Activated CD4-positive, alpha-beta T cell treated with anti-CD3 and anti-CD28 coated beads for 36 hours (primary cell): ENCODE data around the gene SMIM33. TPM values are rescaled to one million over a fixed set of nuclear protein-coding genes. Genes with fewer than 3 reads are reported as not detected.
"Not testable (repeated sequence)": the region's sequence is repeated elsewhere in the genome, so short reads cannot be mapped to it uniquely, and the experiment has no call there.

Experiments used
- ATAC-seq: fragments of 200-7000 bp; cut with Tn5 transposase; one replicate; pipeline ENCODE4 v1.10.0; 2021; ENCODE audit warnings: mild to moderate bottlenecking, moderate library complexity
- CTCF ChIA-PET: fragments of 350-600 bp; sonication (Branson Sonifier 250); formaldehyde crosslinking; loops from one replicate; lab custom pipeline; 2021; ENCODE audit warnings: antibody characterized with exemption; lab: Charles Lee
- POLR2A ChIA-PET: fragments of 350-600 bp; sonication (Branson Sonifier 250); formaldehyde crosslinking; loops from one replicate; lab custom pipeline; 2021; ENCODE audit warnings: antibody characterized with exemption, inconsistent platforms; lab: Charles Lee
- DNase-seq: peaks from one replicate; pipeline ENCODE4 v3.0.0-alpha.2; 2020
- H3K27ac Mint-ChIP-seq: one replicate; pipeline ENCODE4 v1.8.0; 2021; ENCODE audit warnings: mixed read lengths
- H3K27me3 Mint-ChIP-seq: one replicate; pipeline ENCODE4 v1.8.0; 2021; ENCODE audit warnings: mixed read lengths
- H3K36me3 Mint-ChIP-seq: one replicate; pipeline ENCODE4 v1.8.0; 2021; ENCODE audit warnings: low read depth, mixed read lengths
- H3K4me1 Mint-ChIP-seq: one replicate; pipeline ENCODE4 v1.8.0; 2021; ENCODE audit warnings: mixed read lengths
- H3K4me3 Mint-ChIP-seq: one replicate; pipeline ENCODE4 v1.8.0; 2021; ENCODE audit warnings: mild to moderate bottlenecking, moderate library complexity, mixed read lengths
- H3K9me3 Mint-ChIP-seq: one replicate; pipeline ENCODE4 v1.8.0; 2021; ENCODE audit warnings: low read depth, mixed read lengths
- intact Hi-C, 2 experiments: fragments of 100-400 bp; cut with DNase I in 1 of 2; cut with micrococcal nuclease in 1 of 2; formaldehyde crosslinking; loops; one replicate each; pipeline versions ENCODE4 v1.14.2 to v1.15.1; 2022 to 2024; cut with DNase I, micrococcal nuclease
- total RNA-seq, 2 experiments: library from RNA; stranded (reverse); gene quantifications; one replicate each; pipeline ENCODE4 v1.2.3, GENCODE V29; 2021

Gene SMIM33
- total RNA-seq, 2 experiments from 2014 or later = 0.46 to 0.50 TPM

DNA sequence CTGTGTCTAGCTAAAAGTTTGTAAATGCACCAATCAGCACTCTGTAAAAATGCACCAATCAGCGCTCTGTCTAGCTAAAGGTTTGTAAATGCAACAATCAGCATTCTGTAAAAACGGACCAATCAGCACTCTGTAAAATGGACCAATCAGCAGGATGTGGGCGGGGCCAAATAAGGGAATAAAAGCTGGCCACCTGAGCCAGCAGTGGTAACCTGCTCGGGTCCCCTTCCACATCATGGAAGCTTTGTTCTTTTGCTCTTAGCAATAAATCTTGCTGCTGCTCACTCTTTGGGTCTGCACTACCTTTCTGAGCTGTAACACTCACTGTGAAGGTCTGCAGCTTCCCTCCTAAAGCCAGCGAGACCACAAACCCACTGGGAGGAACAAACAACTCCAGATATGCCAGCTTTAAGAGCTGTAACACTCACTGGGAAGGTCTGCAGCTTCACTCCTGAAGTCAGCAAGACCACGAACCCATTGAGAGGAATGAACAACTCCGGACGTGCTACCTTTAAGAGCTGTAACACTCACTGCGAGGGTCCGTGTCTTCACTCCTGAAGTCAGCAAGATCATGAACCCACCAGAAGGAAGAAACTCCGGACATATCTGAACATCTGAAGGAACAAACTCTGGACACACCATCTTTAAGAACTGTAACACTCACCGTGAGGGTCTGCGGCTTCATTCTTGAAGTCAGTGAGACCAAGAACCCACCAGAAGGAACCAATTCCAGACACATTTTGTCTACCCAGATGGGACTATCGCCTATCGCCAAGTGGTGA is 32.4 kb downstream of the SMIM33 start:
- DNase-seq, H3K36me3 Mint-ChIP-seq, H3K27me3 Mint-ChIP-seq, POLR2A ChIA-PET, H3K27ac Mint-ChIP-seq, ATAC-seq, H3K4me1 Mint-ChIP-seq, H3K9me3 Mint-ChIP-seq, intact Hi-C loops, H3K4me3 Mint-ChIP-seq: not testable (repeated sequence)
- CTCF ChIA-PET = interaction anchor here (0.6 to 1.5 kb wide), 4 partner anchors 9 to 81 kb away, joined by 3 to 5 read pairs (median 4); partner anchors contain the start of gene STING1

- not testable (repeated sequence) for H3K36me3 Mint-ChIP-seq
Observed at GRCh38 chr5:139503879-139504278, 33.1 kb downstream of the SMIM33 start.

DNA sequence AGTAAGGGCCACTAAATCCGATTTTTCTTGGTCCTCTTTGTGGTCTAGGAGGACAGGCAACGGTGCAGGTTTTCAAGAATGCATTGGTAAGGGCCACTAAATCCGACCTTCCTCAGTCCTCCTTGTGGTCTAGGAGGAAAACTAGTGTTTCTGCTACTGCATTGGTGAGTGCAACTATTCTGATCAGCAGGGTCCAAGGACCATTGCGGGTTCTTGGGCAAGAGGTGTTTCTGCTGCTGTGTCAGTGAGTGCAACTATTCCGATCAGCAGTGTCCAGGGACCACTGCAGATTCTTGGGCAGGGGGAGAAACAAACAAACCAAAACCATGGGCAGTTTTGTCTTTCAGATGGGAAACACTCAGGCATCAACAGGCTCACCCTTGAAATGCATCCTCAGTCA is 33.9 kb downstream of the SMIM33 start:
- ChIA-PET POLR2A (interaction anchor here (0.7 kb wide), 1 partner anchor 10 kb away, joined by 3 read pairs; no protein-coding TSS in a partner anchor), CTCF (interaction anchor here (0.6 to 1.8 kb wide), 5 partner anchors 9 to 82 kb away, joined by 3 to 5 read pairs (median 3); partner anchors contain the start of gene STING1)
- intact Hi-C loops, H3K36me3 Mint-ChIP-seq, H3K27ac Mint-ChIP-seq, H3K4me3 Mint-ChIP-seq, H3K27me3 Mint-ChIP-seq, H3K9me3 Mint-ChIP-seq, H3K4me1 Mint-ChIP-seq, ATAC-seq, DNase-seq: not testable (repeated sequence)

More at GRCh38 chr5:139503879-139504278, 33.1 kb downstream of the SMIM33 start:
- H3K27me3 Mint-ChIP-seq, H3K9me3 Mint-ChIP-seq, H3K27ac Mint-ChIP-seq, DNase-seq, POLR2A ChIA-PET, H3K4me3 Mint-ChIP-seq, H3K4me1 Mint-ChIP-seq, intact Hi-C loops, ATAC-seq: not testable (repeated sequence)
- CTCF ChIA-PET = interaction anchor here (0.6 to 0.7 kb wide), 2 partner anchors 25 to 59 kb away, joined by 3 read pairs; no protein-coding TSS in a partner anchor

- Mint-ChIP-seq H3K36me3 (no peaks in the 10 kb centered on the region), H3K27me3 (no peaks in the 10 kb centered on the region), H3K4me3 (no peak overlapping the region), H3K27ac (peak overlapping the region; percentile 16), H3K9me3 (peaks cover 3% of the 10 kb centered on the region), H3K4me1 (peaks cover 55% of the 10 kb centered on the region)
- DNase-seq (peak; percentile 15), ATAC-seq (no peak)
- CTCF ChIA-PET = interaction anchor here (0.6 to 10.6 kb wide), 24 partner anchors 14 to 222 kb away, joined by 3 to 254 read pairs (median 4); partner anchors contain the start of genes SMIM33 and STING1
- POLR2A ChIA-PET = interaction anchor here (1.1 to 2.4 kb wide), 4 partner anchors 31 to 90 kb away, joined by 3 to 9 read pairs (median 6); partner anchors contain the start of gene STING1
- intact Hi-C loops = loop anchor here (1.0 to 5.0 kb wide), 7 partner anchors 30 to 221 kb away; partner anchors contain the start of genes STING1 (in 2 of the 2), DNAJC18 (in 1 of the 2) and MATR3 (in 1 of the 2)
Observed at GRCh38 chr5:139512786-139513390, 42.1 kb downstream of the SMIM33 start.

DNA sequence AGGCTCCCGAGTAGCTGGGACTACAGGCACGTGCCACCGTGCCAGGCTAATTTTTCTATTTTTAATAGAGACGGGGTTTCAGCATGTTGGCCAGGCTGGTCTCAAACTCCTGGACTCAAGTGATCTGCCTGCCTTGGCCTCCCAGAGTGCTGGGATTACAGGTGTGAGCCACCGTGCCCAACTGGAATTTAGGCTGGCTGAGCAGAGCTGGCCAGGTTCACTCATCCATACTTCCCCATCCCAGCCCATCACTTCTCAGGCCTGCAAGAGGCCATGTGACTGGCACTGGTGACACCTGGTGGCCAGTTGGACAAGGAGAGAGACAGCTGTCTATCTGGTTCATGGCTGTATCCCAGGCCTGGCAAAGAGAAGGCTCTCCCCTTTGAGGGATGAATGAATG is 42.6 kb downstream of the SMIM33 start:
- peak overlapping the region; percentile 22 for H3K27ac Mint-ChIP-seq
- not testable (repeated sequence) for H3K27me3 Mint-ChIP-seq, H3K9me3 Mint-ChIP-seq, H3K4me3 Mint-ChIP-seq, H3K36me3 Mint-ChIP-seq
- ATAC-seq (peak; percentile 65), DNase-seq (peak; percentile 89)
- peaks cover 58% of the 10 kb centered on the region for H3K4me1 Mint-ChIP-seq
- ChIA-PET CTCF (interaction anchor here (0.6 to 10.6 kb wide), 29 partner anchors 14 to 222 kb away, joined by 3 to 254 read pairs (median 4); partner anchors contain the start of genes SMIM33 and STING1), POLR2A (interaction anchor here (2.2 to 2.4 kb wide), 2 partner anchors 31 to 91 kb away, joined by 8 to 9 read pairs; partner anchors contain the start of gene STING1)
- intact Hi-C loops = loop anchor here (1.0 to 5.0 kb wide), 6 partner anchors 31 to 221 kb away; partner anchors contain the start of genes STING1 (in 2 of the 2) and MATR3 (in 1 of the 2)

DNA sequence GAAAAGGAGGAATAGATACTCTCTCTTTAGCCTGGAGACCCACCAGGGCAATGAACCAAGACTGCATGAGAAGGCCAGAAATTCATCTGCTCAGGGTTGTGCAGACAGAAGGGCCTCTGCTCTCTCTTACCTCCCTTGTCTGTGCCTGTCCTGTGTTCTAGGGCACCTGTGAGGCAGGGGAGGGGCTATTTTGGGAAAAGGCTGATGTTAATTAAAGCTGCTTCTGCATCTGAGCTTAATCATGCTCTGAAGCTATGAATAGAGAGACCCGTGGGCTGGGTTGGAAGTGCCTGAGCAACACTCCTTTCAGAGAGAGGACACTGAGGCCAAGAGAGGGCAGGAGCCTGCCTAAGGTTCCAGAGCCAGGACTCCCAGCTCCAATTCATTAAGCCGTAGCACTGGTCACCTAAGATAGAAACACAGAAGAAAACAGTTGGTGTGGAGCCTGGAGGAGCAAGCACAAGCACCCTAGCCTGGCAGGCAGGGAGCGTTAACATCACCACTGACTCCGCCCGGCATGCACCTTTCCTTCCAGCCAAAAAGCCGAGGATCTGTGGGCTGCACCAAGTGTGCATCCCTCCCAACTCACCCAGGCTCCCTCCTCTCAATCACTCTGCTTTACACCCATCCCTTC is 43.2 kb downstream of the SMIM33 start:
- H3K4me1 Mint-ChIP-seq = peaks cover 60% of the 10 kb centered on the region
- ChIA-PET CTCF (interaction anchor here (0.6 to 10.6 kb wide), 24 partner anchors 17 to 1044 kb away, joined by 3 to 254 read pairs (median 4); partner anchors contain the start of genes CXXC5 and STING1), POLR2A (interaction anchor here (2.2 to 2.4 kb wide), 2 partner anchors 32 to 91 kb away, joined by 8 to 9 read pairs; partner anchors contain the start of gene STING1)
- DNase-seq (peak; percentile 15), ATAC-seq (peak; percentile 2)
- H3K36me3 Mint-ChIP-seq = no peaks in the 10 kb centered on the region
- H3K9me3 Mint-ChIP-seq = peaks cover 3% of the 10 kb centered on the region
- H3K4me3 Mint-ChIP-seq = no peak overlapping the region
- intact Hi-C loops = loop anchor here (1.0 to 5.0 kb wide), 6 partner anchors 31 to 222 kb away; partner anchors contain the start of genes STING1 (in 2 of the 2) and MATR3 (in 1 of the 2)
- no peaks in the 10 kb centered on the region for H3K27me3 Mint-ChIP-seq
- peak overlapping the region; percentile 22 for H3K27ac Mint-ChIP-seq

GRCh38 chr5:139514486-139514856 is 43.7 kb downstream of the SMIM33 start:
- H3K9me3 Mint-ChIP-seq = peaks cover 3% of the 10 kb centered on the region
- CTCF ChIA-PET = interaction anchor here (0.6 to 10.6 kb wide), 14 partner anchors 45 to 1043 kb away, joined by 3 to 254 read pairs (median 4); partner anchors contain the start of genes CXXC5 and DNAJC18
- intact Hi-C loops = loop anchor here in 1 of 2 experiments (5.0 kb wide), 1 partner anchor 222 kb away; the partner anchor contains the start of gene MATR3
- no peak overlapping the region for H3K27ac Mint-ChIP-seq
- peak; percentile 33 for ATAC-seq
- DNase-seq = peak; percentile 57
- POLR2A ChIA-PET = interaction anchor here (0.6 to 2.2 kb wide), 3 partner anchors 9 to 32 kb away, joined by 3 to 8 read pairs (median 3); partner anchors contain the start of gene STING1
- no peaks in the 10 kb centered on the region for H3K27me3 Mint-ChIP-seq
- no peak overlapping the region for H3K4me3 Mint-ChIP-seq
- peaks cover 60% of the 10 kb centered on the region for H3K4me1 Mint-ChIP-seq
- no peaks in the 10 kb centered on the region for H3K36me3 Mint-ChIP-seq

- CTCF ChIA-PET = interaction anchor here (0.6 to 10.6 kb wide), 16 partner anchors 18 to 257 kb away, joined by 3 to 254 read pairs (median 4); partner anchors contain the start of genes DNAJC18 and STING1
- intact Hi-C loops = loop anchor here (1.0 kb wide), 7 partner anchors 36 to 247 kb away; partner anchors contain the start of genes UBE2D2 (in 2 of the 2), DNAJC18 (in 1 of the 2), SPATA24 (in 1 of the 2) and STING1 (in 1 of the 2)
- H3K4me3 Mint-ChIP-seq = peak overlapping the region; percentile 72
Observed at GRCh38 chr5:139517683-139518564, 47.1 kb downstream of the SMIM33 start.

More at GRCh38 chr5:139517683-139518564, 47.1 kb downstream of the SMIM33 start:
- Mint-ChIP-seq H3K9me3 (no peaks in the 10 kb centered on the region), H3K4me1 (peaks cover 30% of the 10 kb centered on the region), H3K27ac (peak overlapping the region; percentile 91), H3K36me3 (no peaks in the 10 kb centered on the region), H3K27me3 (no peaks in the 10 kb centered on the region)
- POLR2A ChIA-PET = no interaction called here
- DNase-seq (peak; percentile 95), ATAC-seq (peak; percentile 91)
